HFFc6 (cell line): ENCODE data around the gene MS4A4A. TPM values are rescaled to one million over a fixed set of nuclear protein-coding genes. Genes with fewer than 3 reads are reported as not detected.

Source experiments
- DNase-seq: peaks from one replicate; pipeline ENCODE4 v3.0.0-alpha.2; 2018
- H3K27ac Mint-ChIP-seq: 2 replicates; pipeline ENCODE4 v1.8.0; 2020; ENCODE audit warnings: mild to moderate bottlenecking, mixed read lengths
- H3K27me3 Mint-ChIP-seq: 2 replicates; pipeline ENCODE4 v1.8.0; 2021; ENCODE audit warnings: mild to moderate bottlenecking, moderate library complexity, mixed read lengths; ENCODE audit not compliant: insufficient read depth
- H3K36me3 Mint-ChIP-seq: 2 replicates; pipeline ENCODE4 v1.8.0; 2021; ENCODE audit warnings: low read depth, mixed read lengths
- H3K4me1 Mint-ChIP-seq: 2 replicates; pipeline ENCODE4 v1.8.0; 2020; ENCODE audit warnings: low read depth, mixed read lengths
- H3K4me3 Mint-ChIP-seq: 2 replicates; pipeline ENCODE4 v1.8.0; 2020; ENCODE audit warnings: mild to moderate bottlenecking, moderate library complexity, mixed read lengths
- H3K9me3 Mint-ChIP-seq: 2 replicates; pipeline ENCODE4 v1.8.0; 2020; ENCODE audit warnings: mild to moderate bottlenecking, mixed read lengths
- CTCF ChIP-seq: fragments of 200-600 bp; sonication (generic); IDR thresholded peaks from 2 replicates; pipeline ENCODE4 v1.5.0; 2021; ENCODE audit warnings: antibody characterized with exemption, mild to moderate bottlenecking
- total RNA-seq, 6 experiments: library from RNA; stranded (reverse); fragmentation: NEBNext Ultra II Directional; extraction: Animal tissue kit (Norgen Biotek cat#: 25700); gene quantifications; 2 replicates in 1 of 6; 3 replicates in 5 of 6; pipeline ENCODE4 v1.2.3, GENCODE V29; 2021

The MS4A4A gene
- total RNA-seq, 6 experiments from 2014 or later: not detected

GRCh38 chr11:60315871-60316270 is 35.4 kb downstream of the MS4A4A start:
- Mint-ChIP-seq H3K4me1 (no peaks in the 10 kb centered on the region), H3K4me3 (no peak overlapping the region), H3K27ac (no peak overlapping the region), H3K9me3 (peaks cover 16% of the 10 kb centered on the region), H3K27me3 (no peaks in the 10 kb centered on the region), H3K36me3 (no peaks in the 10 kb centered on the region)
- DNase-seq: no peak
- no peak for TF ChIP-seq CTCF

DNA sequence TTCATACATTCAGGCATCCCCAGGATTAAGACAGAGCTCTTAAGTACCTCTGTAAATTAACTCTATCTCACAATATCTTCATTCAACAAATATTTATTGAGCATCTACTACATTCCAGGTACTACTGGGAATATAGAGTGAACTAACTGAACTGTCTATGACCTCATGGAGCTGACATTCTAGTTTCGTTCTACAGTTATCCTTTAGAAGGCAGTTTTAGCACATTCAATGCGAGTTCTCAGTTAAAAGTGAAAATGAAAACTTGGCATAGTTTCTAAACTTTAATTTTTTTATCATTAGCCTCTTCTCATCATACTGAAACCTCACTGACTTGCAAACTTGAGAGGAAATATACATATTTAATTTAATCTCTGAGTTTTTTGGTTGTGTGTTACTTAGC is 35.9 kb downstream of the MS4A4A start:
- H3K27ac Mint-ChIP-seq: no peak overlapping the region
- H3K4me1 Mint-ChIP-seq: no peaks in the 10 kb centered on the region
- no peaks in the 10 kb centered on the region for H3K36me3 Mint-ChIP-seq
- no peak overlapping the region for H3K4me3 Mint-ChIP-seq
- no peak for DNase-seq
- TF ChIP-seq CTCF: no peak
- H3K27me3 Mint-ChIP-seq: no peaks in the 10 kb centered on the region; the same call in 1 of the 2 replicates
- H3K9me3 Mint-ChIP-seq: peaks cover 21% of the 10 kb centered on the region

- Mint-ChIP-seq H3K36me3 (no peaks in the 10 kb centered on the region), H3K4me3 (no peak overlapping the region), H3K4me1 (no peaks in the 10 kb centered on the region), H3K27me3 (no peaks in the 10 kb centered on the region; the same call in 1 of the 2 replicates), H3K9me3 (peaks cover 43% of the 10 kb centered on the region), H3K27ac (no peak overlapping the region)
- no peak for DNase-seq
- no peak for TF ChIP-seq CTCF
These were observed 38.3 kb downstream of the MS4A4A start for GRCh38 chr11:60318726-60319125.

DNA sequence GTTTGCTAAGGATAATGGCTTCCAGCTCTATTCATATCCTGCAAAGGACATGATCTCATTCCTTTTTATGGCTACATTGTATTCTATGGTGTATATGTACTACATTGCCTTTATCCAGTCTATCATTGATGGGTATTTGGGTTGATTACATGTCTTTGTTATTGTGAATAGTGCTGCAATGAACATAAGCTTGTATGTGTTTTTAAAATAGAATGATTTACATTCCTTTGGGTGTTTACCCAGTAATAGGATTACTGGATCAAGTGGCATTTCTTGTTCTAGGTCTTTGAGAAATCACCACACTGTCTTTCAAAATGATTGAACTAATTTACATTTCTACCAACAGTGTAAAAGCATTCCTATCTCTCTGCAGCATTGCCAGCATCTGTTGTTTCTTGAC is 40.6 kb downstream of the MS4A4A start:
- H3K27ac Mint-ChIP-seq: no peak overlapping the region
- H3K36me3 Mint-ChIP-seq: no peaks in the 10 kb centered on the region
- DNase-seq: no peak
- no peaks in the 10 kb centered on the region; the same call in 1 of the 2 replicates for H3K27me3 Mint-ChIP-seq
- peaks cover 52% of the 10 kb centered on the region for H3K9me3 Mint-ChIP-seq
- no peak overlapping the region for H3K4me3 Mint-ChIP-seq
- no peaks in the 10 kb centered on the region for H3K4me1 Mint-ChIP-seq
- TF ChIP-seq CTCF: no peak

DNA sequence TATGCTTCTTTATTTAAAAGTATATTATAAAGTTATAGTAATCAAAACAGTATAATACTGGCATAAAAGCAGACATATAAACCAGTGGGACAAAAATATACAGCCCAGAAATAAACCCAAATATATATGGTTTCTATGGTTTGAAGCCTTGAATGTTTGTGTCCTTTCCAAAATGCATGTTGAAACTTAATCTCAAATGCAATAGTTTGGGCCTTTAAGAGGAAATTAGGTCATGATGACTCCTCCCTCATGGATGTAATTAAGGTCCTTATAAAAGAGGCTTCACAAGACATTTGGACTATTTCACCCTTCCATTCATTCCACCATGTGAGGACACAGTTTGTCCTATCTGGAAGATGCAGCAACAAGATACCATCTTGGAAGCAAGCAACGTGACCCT is 46.5 kb downstream of the MS4A4A start, which contains the start of gene MS4A6E:
MS4A6E (plus strand) TSS at position 301 of the 400 bp plus-strand sequence. CDS start 7,641 bp downstream, outside the sequence.
- no peak within 1 kb of the TSS for H3K4me3 Mint-ChIP-seq
- no peaks in the 10 kb centered on the region for H3K4me1 Mint-ChIP-seq
- peaks cover 45% of the 10 kb centered on the region for H3K9me3 Mint-ChIP-seq
- no peaks in the 10 kb centered on the region for H3K36me3 Mint-ChIP-seq
- H3K27me3 Mint-ChIP-seq: no peaks in the 10 kb centered on the region
- no peak for TF ChIP-seq CTCF
- no peak for DNase-seq
- H3K27ac Mint-ChIP-seq: no peak within 1 kb of the TSS

GRCh38 chr11:60328460-60328859 is 48.0 kb downstream of the MS4A4A start:
- Mint-ChIP-seq H3K9me3 (peaks cover 31% of the 10 kb centered on the region), H3K4me3 (no peak overlapping the region), H3K27me3 (no peaks in the 10 kb centered on the region; the same call in 1 of the 2 replicates), H3K4me1 (no peaks in the 10 kb centered on the region), H3K36me3 (no peaks in the 10 kb centered on the region), H3K27ac (no peak overlapping the region)
- DNase-seq: no peak
- no peak for TF ChIP-seq CTCF
